Measurements from ENCODE around the gene ARL6IP5.

The ARL6IP5 gene

GRCh38 chr3:69119681-69120080 lies 34.9 kb downstream of the ARL6IP5 start:
- DNase-seq = no peak

GRCh38 chr3:69120879-69121464 lies 36.2 kb downstream of the ARL6IP5 start:
- peak; percentile 89 for DNase-seq

- DNase-seq = no peak
These were observed 36.8 kb downstream of the ARL6IP5 start for GRCh38 chr3:69121513-69121912.

- no peak for DNase-seq
These were observed 37.2 kb downstream of the ARL6IP5 start for GRCh38 chr3:69121950-69122349.

GRCh38 chr3:69122403-69122802 lies 37.7 kb downstream of the ARL6IP5 start, which contains the start of gene LMOD3:
TSS of gene LMOD3 (minus strand) at chr3:69122595. CDS start at chr3:69122386, 209 bp downstream.
- DNase-seq = no peak

GRCh38 chr3:69126216-69126615 lies 41.5 kb downstream of the ARL6IP5 start:
- no peak for DNase-seq

GRCh38 chr3:69126999-69127398 lies 42.3 kb downstream of the ARL6IP5 start:
- DNase-seq = no peak

GRCh38 chr3:69128509-69128908 lies 43.8 kb downstream of the ARL6IP5 start:
- DNase-seq = no peak

GRCh38 chr3:69129531-69129930 lies 44.8 kb downstream of the ARL6IP5 start:
- DNase-seq = no peak

GRCh38 chr3:69130689-69131088 lies 46.0 kb downstream of the ARL6IP5 start:
- DNase-seq = no peak

GRCh38 chr3:69137005-69137404 lies 52.3 kb downstream of the ARL6IP5 start:
- no peak for DNase-seq

GRCh38 chr3:69137412-69137811 lies 52.7 kb downstream of the ARL6IP5 start:
- DNase-seq = no peak

GRCh38 chr3:69141313-69141712 lies 56.6 kb downstream of the ARL6IP5 start:
- no peak for DNase-seq

GRCh38 chr3:69142090-69142489 lies 57.4 kb downstream of the ARL6IP5 start:
- DNase-seq = no peak

- DNase-seq = no peak
These were observed 58.2 kb downstream of the ARL6IP5 start for GRCh38 chr3:69142797-69143454.

GRCh38 chr3:69143612-69144011 lies 58.9 kb downstream of the ARL6IP5 start:
- DNase-seq = no peak

- DNase-seq = no peak
These were observed 60.0 kb downstream of the ARL6IP5 start for GRCh38 chr3:69144631-69145245.

GRCh38 chr3:69145688-69146087 lies 61.0 kb downstream of the ARL6IP5 start:
- no peak for DNase-seq

- no peak for DNase-seq
These were observed 64.8 kb downstream of the ARL6IP5 start for GRCh38 chr3:69149586-69149985.

Measured in CD4-positive, alpha-beta T cell treated with Interleukin-4 for 4 hours (primary cell).